ENCODE results near the gene ZNF836. TPM values are rescaled to one million over a fixed set of nuclear protein-coding genes. Genes with fewer than 3 reads are reported as not detected.

Gene ZNF836
- total and polyA plus RNA-seq, 9 of the 15 experiments (the other 6 are each of a cell fraction or from before 2014, with no cell fraction given), result 0.24 to 0.69 (median 0.64) TPM; not detected in 2

DNA sequence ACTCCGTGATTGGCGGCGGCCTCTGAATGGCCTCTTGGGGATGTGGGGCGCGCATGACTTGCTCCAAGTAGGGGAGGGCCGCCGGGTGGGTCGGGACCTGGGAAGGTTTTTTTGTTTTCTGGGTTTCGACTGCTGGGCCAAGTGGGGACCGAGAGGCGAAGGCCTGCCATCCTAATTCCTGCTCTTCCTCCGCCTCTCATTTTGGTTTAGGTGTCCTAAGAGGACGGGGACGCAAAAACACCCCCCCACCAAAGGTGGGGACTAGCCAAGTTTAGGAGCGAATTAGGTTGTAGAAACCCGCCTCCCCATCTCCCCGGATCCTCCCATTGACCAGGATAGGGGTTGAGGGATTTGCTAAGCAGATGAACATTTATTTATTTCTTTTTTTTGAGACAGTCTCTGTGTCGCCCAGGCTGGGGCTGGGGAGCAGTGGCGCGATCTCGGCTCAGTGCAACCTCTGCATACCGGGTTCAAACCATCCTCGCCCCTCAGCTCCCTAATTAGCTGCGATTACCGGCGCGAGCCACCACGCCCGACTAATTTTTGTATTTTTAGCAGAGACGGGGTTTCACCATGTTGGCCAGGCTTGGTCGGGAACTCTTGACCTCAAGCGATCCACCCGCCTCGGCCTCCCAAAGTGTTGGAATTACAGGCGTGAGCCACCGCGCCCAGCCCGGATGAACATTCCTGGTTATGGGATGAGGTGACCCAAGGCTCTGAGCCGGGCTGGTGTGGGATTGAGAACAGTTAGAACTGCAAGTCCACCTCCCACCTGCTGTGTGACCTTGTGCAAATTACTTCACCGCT is 19.3 kb upstream of the ZNF836 start (continued):
- TF ChIP-seq HNRNPH1 (optimal IDR thresholded peaks at IDR 0.05; ENCODE audit: low read depth, low read length) (no peak), MYNN (IDR thresholded peaks at IDR 0.05) (no peak), MYNN (CRISPR knock-in tag; IDR thresholded peaks at IDR 0.05) (no peak)
- TF ChIP-seq, protein P1, sequence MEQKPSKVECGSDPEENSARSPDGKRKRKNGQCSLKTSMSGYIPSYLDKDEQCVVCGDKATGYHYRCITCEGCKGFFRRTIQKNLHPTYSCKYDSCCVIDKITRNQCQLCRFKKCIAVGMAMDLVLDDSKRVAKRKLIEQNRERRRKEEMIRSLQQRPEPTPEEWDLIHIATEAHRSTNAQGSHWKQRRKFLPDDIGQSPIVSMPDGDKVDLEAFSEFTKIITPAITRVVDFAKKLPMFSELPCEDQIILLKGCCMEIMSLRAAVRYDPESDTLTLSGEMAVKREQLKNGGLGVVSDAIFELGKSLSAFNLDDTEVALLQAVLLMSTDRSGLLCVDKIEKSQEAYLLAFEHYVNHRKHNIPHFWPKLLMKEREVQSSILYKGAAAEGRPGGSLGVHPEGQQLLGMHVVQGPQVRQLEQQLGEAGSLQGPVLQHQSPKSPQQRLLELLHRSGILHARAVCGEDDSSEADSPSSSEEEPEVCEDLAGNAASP (IDR thresholded peaks at IDR 0.05), result no peak

- H3K79me2 ChIP-seq (ENCODE audit: control insufficient read depth, insufficient read depth, low read length), result peaks cover 54% of the 10 kb centered on the region
- H3K4me2 ChIP-seq (ENCODE audit: insufficient read depth, low read length), result peak within 1 kb of the TSS; percentile 84
- in situ Hi-C loops (cut with MboI) (no loop called here), intact Hi-C loops (cut with micrococcal nuclease) (loop anchor here (5.0 kb wide), 1 partner anchor 48 kb away; no protein-coding TSS in a partner anchor)
- H3K9me3 ChIP-seq (replicated peaks; ENCODE audit: control insufficient read depth, insufficient read depth, low read depth, low read length), result no peaks in the 10 kb centered on the region
- DNase-seq (ENCODE audit: extremely low read depth in 1 of 4, low spot score in 3 of 4) (peak; percentile 99 to 100 (median 100)), FAIRE-seq (peak; percentile 100), ATAC-seq (peak; percentile 95)
- H2AFZ ChIP-seq (ENCODE audit: low read depth, low read length), result peak within 1 kb of the TSS; percentile 97
- H3K27me3 ChIP-seq (ENCODE audit: control insufficient read depth in 2 of 2, insufficient read depth in 2 of 2, low read length in 2 of 2), result no peaks in the 10 kb centered on the region
- 1% methylated on average over 55 of the region's 70 CpGs for WGBS (ENCODE audit: insufficient coverage, low coverage, missing lambda C conversion rate)
- no peaks in the 10 kb centered on the region for H3K9me1 ChIP-seq (ENCODE audit: control insufficient read depth, insufficient read depth, low read length)
- peak within 1 kb of the TSS; percentile 99 for H3K27ac ChIP-seq (ENCODE audit: extremely low read depth, low read depth, low read length)
- H4K20me1 ChIP-seq (replicated peaks; ENCODE audit: control insufficient read depth, insufficient read depth, low read length), result no peaks in the 10 kb centered on the region; the same call in 1 of the 2 replicates
- H3K4me3 ChIP-seq, result peak within 1 kb of the TSS; percentile 82
- ChIA-PET CTCF (ENCODE audit: low intra/inter-chr PET ratio) (no interaction called here), POLR2A (interaction anchor here (0.5 to 1.9 kb wide), 11 partner anchors 9 to 1770 kb away, joined by 3 to 16 read pairs (median 4); no protein-coding TSS in a partner anchor)
- peaks cover 7 to 14% of the 10 kb centered on the region in 2 experiments; a peak in 3 of 5 replicates for H3K4me1 ChIP-seq (replicated peaks in 1 of 2; ENCODE audit: control insufficient read depth in 2 of 2, insufficient read depth in 2 of 2, low read length in 2 of 2)
- peaks cover 38% of the 10 kb centered on the region; the same call in 2 of the 3 replicates for H3K36me3 ChIP-seq (ENCODE audit: control insufficient read depth, insufficient read depth, low read length)
- BruUV-seq (replicated peaks), result no TSS peak
- peak within 1 kb of the TSS; percentile 95 for H3K9ac ChIP-seq (ENCODE audit: insufficient read depth in 1 of 2, low read depth in 2 of 2, low read length in 2 of 2)
- no peak for TF ChIP-seq ZFPM2 (CRISPR knock-in tag; IDR thresholded peaks at IDR 0.05)
- no peak for TF ChIP-seq NFE2L1 (tag; IDR thresholded peaks at IDR 0.05; ENCODE audit: borderline replicate concordance, low read depth)
- TF ChIP-seq MEF2D (tag; conservative IDR thresholded peaks at IDR 0.05; ENCODE audit: low read depth), result no peak
- TF ChIP-seq YY1 (IDR thresholded peaks at IDR 0.05; ENCODE audit: borderline replicate concordance in 1 of 3, control insufficient read depth in 1 of 3, extremely low read depth in 1 of 3, insufficient read depth in 3 of 3, insufficient read length in 1 of 3, insufficient replicate concordance in 2 of 3, low read depth in 1 of 3, low read length in 2 of 3), result peak; percentile 88 to 96 (median 94)
- peak; percentile 65; the same call in 1 of the 2 replicates for TF ChIP-seq PML (IDR thresholded peaks at IDR 0.05; ENCODE audit: low read length)
- TF ChIP-seq, protein P2, sequence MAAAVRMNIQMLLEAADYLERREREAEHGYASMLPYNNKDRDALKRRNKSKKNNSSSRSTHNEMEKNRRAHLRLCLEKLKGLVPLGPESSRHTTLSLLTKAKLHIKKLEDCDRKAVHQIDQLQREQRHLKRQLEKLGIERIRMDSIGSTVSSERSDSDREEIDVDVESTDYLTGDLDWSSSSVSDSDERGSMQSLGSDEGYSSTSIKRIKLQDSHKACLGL (CRISPR knock-in tag; IDR thresholded peaks at IDR 0.05; ENCODE audit: borderline replicate concordance, poor library complexity, severe bottlenecking), result no peak
- TF ChIP-seq HNRNPH1 (optimal IDR thresholded peaks at IDR 0.05; ENCODE audit: low read depth, low read length), result no peak
- no peak for TF ChIP-seq ZSCAN29 (IDR thresholded peaks at IDR 0.05)
- TF ChIP-seq GATAD2B (IDR thresholded peaks at IDR 0.05; ENCODE audit: borderline replicate concordance), result no peak
- peak; percentile 1; the same call in 1 of the 2 replicates for TF ChIP-seq NFE2 (IDR thresholded peaks at IDR 0.05; ENCODE audit: low read depth)
Observed at GRCh38 chr19:52189735-52190486, 18.5 kb upstream of the ZNF836 start, which contains the start of gene PPP2R1A. PPP2R1A (plus strand) TSS chr19:52190052; CDS start chr19:52190097, 45 bp downstream.

Measured in K562 (cell line).